ENCODE data around the gene FARSB.

DNA sequence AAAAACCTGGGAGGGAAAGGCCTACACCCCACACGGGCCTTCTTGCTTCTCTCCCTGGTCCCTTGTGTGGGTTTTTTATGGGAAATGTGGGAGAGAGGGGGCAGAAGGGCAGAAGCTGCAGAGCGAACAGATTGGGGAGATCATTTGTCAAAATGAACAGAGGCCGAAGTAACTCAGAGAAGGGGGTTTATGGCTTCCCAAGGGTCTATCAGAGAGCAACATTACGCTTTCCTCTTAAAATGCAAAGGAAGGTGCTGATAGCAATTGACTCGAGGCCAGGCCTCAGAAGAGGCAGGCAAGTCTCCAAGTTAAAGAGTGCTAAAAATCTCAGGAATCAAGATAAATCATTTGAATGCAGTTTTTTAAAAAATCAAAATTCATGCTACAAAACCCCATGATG, 130.1 kb downstream of the FARSB start:
- TF ChIP-seq, protein P1, sequence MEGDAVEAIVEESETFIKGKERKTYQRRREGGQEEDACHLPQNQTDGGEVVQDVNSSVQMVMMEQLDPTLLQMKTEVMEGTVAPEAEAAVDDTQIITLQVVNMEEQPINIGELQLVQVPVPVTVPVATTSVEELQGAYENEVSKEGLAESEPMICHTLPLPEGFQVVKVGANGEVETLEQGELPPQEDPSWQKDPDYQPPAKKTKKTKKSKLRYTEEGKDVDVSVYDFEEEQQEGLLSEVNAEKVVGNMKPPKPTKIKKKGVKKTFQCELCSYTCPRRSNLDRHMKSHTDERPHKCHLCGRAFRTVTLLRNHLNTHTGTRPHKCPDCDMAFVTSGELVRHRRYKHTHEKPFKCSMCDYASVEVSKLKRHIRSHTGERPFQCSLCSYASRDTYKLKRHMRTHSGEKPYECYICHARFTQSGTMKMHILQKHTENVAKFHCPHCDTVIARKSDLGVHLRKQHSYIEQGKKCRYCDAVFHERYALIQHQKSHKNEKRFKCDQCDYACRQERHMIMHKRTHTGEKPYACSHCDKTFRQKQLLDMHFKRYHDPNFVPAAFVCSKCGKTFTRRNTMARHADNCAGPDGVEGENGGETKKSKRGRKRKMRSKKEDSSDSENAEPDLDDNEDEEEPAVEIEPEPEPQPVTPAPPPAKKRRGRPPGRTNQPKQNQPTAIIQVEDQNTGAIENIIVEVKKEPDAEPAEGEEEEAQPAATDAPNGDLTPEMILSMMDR (IDR thresholded peaks at IDR 0.05 in 2 of 3, conservative IDR thresholded peaks at IDR 0.05 in 1 of 3; ENCODE audit: borderline replicate concordance in 1 of 3, insufficient read depth in 1 of 3, low read depth in 2 of 3, low read length in 2 of 3) = no peak
- TF ChIP-seq POLR2A (IDR thresholded peaks at IDR 0.05; ENCODE audit: borderline replicate concordance, extremely low read depth, insufficient read depth, insufficient read length) (no peak), RAD21 (IDR thresholded peaks at IDR 0.05; ENCODE audit: low read depth) (no peak), JUND (IDR thresholded peaks at IDR 0.05) (no peak)
